ENCODE results near the gene TAS2R60. TPM values are rescaled to one million over a fixed set of nuclear protein-coding genes. Genes with fewer than 3 reads are reported as not detected.

The TAS2R60 gene
- total and polyA plus RNA-seq, 9 of the 15 experiments (the other 6 are each of a cell fraction or from before 2014, with no cell fraction given) = 0.08 TPM; not detected in 8

DNA sequence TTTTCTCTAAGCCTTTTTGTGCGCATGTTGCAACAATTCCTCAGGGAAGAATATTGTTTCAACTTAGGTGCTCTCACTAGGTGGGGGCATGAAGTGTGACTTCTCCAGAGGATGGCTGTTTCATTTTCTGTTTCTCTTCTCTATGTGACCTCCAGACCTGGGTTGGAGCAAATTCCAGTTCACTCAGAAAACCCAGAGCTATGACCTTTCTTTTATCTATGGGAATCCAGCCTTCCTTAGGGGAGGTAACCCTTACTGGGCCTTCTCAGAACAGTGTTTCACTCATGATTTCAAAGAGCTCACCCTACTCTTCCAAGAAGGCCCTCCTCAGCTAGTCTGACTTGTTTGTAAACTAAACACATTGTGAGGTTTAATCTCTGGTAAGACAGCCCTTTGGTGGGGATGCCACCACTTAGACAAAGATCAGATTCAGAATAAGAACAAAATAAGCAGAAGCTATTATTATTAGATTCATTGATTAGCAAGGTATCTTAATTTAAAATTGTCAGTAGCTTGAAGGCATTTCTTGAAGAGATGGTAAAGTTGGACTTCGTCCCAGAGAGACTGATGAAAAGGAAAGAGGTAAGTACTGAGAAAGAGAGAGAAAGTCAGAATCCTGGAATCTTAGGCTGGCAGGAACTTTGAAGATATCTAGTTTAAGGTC is 16.6 kb upstream of the TAS2R60 start (continued):
- TF ChIP-seq CEBPG (CRISPR knock-in tag; IDR thresholded peaks at IDR 0.05) (no peak), CEBPG (tag; conservative IDR thresholded peaks at IDR 0.05 in 1 of 2, IDR thresholded peaks at IDR 0.05 in 1 of 2) (peak in 1 of 2 experiments; percentile 30; a peak in 1 of 4 replicates), SOX6 (IDR thresholded peaks at IDR 0.05) (peak; percentile 86), ZNF217 (CRISPR knock-in tag; IDR thresholded peaks at IDR 0.05) (no peak), NFIC (IDR thresholded peaks at IDR 0.05) (peak; percentile 53), CBX3 (IDR thresholded peaks at IDR 0.05; ENCODE audit: borderline replicate concordance in 1 of 2, low read length in 2 of 2) (peak in 1 of 2 experiments; percentile 78; a peak in 1 of 3 replicates), ETS2 (tag; IDR thresholded peaks at IDR 0.05; ENCODE audit: borderline replicate concordance, poor library complexity, severe bottlenecking) (no peak), ZNF696 (CRISPR knock-in tag; conservative IDR thresholded peaks at IDR 0.05) (no peak), ZNF77 (CRISPR knock-in tag; IDR thresholded peaks at IDR 0.05) (no peak), SMARCA4 (IDR thresholded peaks at IDR 0.05) (peak; percentile 87), STAT5A (IDR thresholded peaks at IDR 0.05; ENCODE audit: borderline replicate concordance, low read length) (peak; percentile 94)
- TF ChIP-seq, protein P1, sequence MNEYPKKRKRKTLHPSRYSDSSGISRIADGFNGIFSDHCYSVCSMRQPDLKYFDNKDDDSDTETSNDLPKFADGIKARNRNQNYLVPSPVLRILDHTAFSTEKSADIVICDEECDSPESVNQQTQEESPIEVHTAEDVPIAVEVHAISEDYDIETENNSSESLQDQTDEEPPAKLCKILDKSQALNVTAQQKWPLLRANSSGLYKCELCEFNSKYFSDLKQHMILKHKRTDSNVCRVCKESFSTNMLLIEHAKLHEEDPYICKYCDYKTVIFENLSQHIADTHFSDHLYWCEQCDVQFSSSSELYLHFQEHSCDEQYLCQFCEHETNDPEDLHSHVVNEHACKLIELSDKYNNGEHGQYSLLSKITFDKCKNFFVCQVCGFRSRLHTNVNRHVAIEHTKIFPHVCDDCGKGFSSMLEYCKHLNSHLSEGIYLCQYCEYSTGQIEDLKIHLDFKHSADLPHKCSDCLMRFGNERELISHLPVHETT (CRISPR knock-in tag; conservative IDR thresholded peaks at IDR 0.05 in 1 of 2, IDR thresholded peaks at IDR 0.05 in 1 of 2) = no peak
- TF ChIP-seq, protein P2, sequence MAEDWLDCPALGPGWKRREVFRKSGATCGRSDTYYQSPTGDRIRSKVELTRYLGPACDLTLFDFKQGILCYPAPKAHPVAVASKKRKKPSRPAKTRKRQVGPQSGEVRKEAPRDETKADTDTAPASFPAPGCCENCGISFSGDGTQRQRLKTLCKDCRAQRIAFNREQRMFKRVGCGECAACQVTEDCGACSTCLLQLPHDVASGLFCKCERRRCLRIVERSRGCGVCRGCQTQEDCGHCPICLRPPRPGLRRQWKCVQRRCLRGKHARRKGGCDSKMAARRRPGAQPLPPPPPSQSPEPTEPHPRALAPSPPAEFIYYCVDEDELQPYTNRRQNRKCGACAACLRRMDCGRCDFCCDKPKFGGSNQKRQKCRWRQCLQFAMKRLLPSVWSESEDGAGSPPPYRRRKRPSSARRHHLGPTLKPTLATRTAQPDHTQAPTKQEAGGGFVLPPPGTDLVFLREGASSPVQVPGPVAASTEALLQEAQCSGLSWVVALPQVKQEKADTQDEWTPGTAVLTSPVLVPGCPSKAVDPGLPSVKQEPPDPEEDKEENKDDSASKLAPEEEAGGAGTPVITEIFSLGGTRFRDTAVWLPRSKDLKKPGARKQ (CRISPR knock-in tag; IDR thresholded peaks at IDR 0.05) = no peak
- TF ChIP-seq, protein P3, sequence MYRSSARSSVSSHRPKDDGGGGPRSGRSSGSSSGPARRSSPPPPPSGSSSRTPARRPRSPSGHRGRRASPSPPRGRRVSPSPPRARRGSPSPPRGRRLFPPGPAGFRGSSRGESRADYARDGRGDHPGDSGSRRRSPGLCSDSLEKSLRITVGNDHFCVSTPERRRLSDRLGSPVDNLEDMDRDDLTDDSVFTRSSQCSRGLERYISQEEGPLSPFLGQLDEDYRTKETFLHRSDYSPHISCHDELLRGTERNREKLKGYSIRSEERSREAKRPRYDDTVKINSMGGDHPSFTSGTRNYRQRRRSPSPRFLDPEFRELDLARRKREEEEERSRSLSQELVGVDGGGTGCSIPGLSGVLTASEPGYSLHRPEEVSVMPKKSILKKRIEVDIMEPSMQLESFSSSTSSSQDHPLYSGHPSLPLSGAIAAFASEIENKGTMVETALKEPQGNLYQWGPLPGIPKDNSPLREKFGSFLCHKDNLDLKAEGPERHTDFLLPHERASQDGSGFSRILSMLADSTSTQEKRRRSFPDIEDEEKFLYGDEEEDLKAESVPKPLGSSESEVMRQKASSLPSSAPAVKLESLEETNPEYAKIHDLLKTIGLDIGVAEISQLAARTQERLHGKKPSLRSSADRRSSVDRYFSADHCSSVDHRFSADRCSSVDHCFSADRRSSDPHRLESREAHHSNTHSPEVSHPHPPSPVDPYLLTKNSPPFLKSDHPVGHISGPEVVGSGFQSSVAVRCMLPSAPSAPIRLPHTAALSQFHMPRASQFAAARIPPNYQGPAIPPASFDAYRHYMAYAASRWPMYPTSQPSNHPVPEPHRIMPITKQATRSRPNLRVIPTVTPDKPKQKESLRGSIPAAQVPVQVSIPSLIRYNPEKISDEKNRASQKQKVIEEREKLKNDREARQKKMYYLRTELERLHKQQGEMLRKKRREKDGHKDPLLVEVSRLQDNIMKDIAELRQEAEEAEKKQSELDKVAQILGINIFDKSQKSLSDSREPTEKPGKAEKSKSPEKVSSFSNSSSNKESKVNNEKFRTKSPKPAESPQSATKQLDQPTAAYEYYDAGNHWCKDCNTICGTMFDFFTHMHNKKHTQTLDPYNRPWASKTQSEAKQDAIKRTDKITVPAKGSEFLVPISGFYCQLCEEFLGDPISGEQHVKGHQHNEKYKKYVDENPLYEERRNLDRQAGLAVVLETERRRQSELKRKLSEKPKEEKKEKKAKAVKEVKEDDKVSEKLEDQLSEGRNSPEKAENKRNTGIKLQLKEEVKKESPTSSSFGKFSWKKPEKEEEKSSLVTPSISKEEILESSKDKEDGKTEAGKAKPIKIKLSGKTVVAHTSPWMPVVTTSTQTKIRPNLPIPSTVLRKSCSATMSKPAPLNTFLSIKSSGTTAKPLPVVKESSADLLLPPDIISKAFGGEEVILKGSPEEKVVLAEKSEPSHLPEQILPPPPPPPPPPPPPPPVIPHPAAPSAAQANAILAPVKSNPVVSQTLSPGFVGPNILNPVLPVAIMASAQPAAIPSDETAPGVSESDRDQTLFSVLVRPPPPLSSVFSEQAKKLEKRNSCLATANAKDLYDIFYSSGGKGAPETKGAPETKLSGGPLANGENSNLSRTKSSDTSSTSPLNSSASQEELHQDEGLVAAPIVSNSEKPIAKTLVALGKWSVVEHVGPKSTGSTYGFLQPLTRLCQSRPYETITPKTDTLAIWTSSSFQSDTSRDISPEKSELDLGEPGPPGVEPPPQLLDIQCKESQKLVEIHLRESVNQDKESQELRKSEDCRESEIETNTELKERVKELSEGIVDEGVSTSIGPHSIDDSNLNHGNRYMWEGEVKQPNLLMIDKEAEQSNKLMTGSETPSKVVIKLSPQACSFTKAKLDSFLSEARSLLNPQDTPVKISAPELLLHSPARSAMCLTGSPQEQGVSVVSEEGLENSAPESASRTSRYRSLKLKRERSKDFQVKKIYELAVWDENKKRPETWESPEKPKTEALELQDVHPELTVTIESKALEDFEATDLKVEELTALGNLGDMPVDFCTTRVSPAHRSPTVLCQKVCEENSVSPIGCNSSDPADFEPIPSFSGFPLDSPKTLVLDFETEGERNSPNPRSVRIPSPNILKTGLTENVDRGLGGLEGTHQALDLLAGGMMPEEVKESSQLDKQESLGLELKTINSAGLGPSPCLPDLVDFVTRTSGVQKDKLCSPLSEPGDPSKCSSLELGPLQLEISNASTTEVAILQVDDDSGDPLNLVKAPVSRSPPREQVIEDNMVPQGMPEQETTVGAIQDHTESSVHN (IDR thresholded peaks at IDR 0.05; ENCODE audit: borderline replicate concordance in 1 of 2, low read depth in 1 of 2) = no peak; a peak in 1 of 4 replicates
